Breast epithelium (tissue), 4 donors: ENCODE measurements around the gene DCUN1D3. TPM values are rescaled to one million over a fixed set of nuclear protein-coding genes. Genes with fewer than 3 reads are reported as not detected.

Experiments
- DNase-seq, 2 donors: peaks; one replicate each; pipeline ENCODE4 v3.0.0-alpha.2; 2019; ENCODE audit warnings: low spot score in 2 of 2
- H3K27ac ChIP-seq, 2 donors: fragments of 200-600 bp; sonication (generic) in 1 of 2; one replicate each; pipeline ENCODE4 v1.5.1; 2016 to 2019; ENCODE audit warnings: mild to moderate bottlenecking in 1 of 2
- H3K27me3 ChIP-seq, 2 donors: fragments of 200-600 bp; sonication (generic) in 1 of 2; one replicate each; pipeline versions ENCODE4 v1.5.1 to v1.6.0; 2017 to 2019; ENCODE audit warnings: control low read depth in 1 of 2, mild to moderate bottlenecking in 1 of 2
- H3K36me3 ChIP-seq: fragments of 200-600 bp; one replicate; pipeline ENCODE4 v1.5.1; 2019
- H3K4me1 ChIP-seq, 2 donors: fragments of 200-600 bp; sonication (generic); one replicate each; pipeline ENCODE4 v1.5.1; 2016 to 2019; ENCODE audit warnings: control low read depth in 1 of 2
- H3K4me3 ChIP-seq, 3 donors: fragments of 200-600 bp; sonication (generic); 1 replicate in 2 of 3; 2 replicates in 1 of 3; pipeline ENCODE4 v1.5.1; 2016 to 2019; ENCODE audit warnings: mild to moderate bottlenecking in 3 of 3, moderate library complexity in 2 of 3
- H3K9me3 ChIP-seq, 2 donors: fragments of 200-600 bp; sonication (generic) in 1 of 2; one replicate each; pipeline ENCODE4 v1.5.1; 2016 to 2019; ENCODE audit warnings: control low read depth in 1 of 2
- CTCF ChIP-seq, 3 donors: fragments of 450-650 bp; IDR thresholded peaks; one replicate each; pipeline ENCODE4 v1.5.1; 2016 to 2017; ENCODE audit warnings: antibody characterized with exemption in 3 of 3, mild to moderate bottlenecking in 3 of 3, moderate library complexity in 3 of 3
- POLR2A ChIP-seq: fragments of 450-650 bp; IDR thresholded peaks from one replicate; pipeline ENCODE4 v1.6.1; 2016; ENCODE audit warnings: antibody characterized with exemption, mild to moderate bottlenecking, moderate library complexity
- POLR2AphosphoS5 ChIP-seq, 3 donors: sonication (generic); formaldehyde crosslinking; IDR thresholded peaks; one replicate each; pipeline ENCODE4 v1.6.1; 2017; ENCODE audit warnings: antibody characterized with exemption in 3 of 3
- intact Hi-C: fragments of 100-400 bp; cut with DNase I; formaldehyde crosslinking; loops from one replicate; pipeline ENCODE4 v1.15.1; 2023; ENCODE audit warnings: low total_unique reads
- total RNA-seq, 3 donors: library from RNA; depleted of rRNA; stranded (reverse); fragments of >200 nt; gene quantifications; one replicate each; pipeline ENCODE4 v1.1.0, GENCODE V29; 2016

DCUN1D3 gene
- total RNA-seq, 3 donors from 2014 or later = 22.7 to 43.8 (median 26.2) TPM

DNA sequence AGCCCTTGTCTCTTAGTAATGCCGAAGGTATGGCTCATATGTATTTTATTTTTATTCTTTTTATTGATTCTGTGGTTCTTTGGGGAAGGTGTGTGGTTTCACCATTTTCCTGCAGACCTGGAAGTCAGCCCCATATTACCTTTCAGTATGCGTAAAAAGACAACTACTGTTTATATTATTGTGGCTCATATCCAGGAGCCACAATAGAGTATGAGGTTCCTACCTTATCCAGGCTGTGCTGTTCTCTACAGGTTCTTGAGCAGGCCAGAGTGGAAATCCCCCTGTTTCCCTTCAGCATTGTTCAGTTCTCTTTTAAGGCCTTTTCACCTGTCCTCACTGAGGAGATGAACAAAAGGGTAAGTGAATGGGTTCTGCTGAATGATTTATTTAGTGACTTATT is 60.7 kb downstream of the DCUN1D3 start:
- no peaks in the 10 kb centered on the region for H3K27me3 ChIP-seq
- H3K36me3 ChIP-seq = no peaks in the 10 kb centered on the region
- no peak overlapping the region for H3K4me3 ChIP-seq
- no peaks in the 10 kb centered on the region for H3K4me1 ChIP-seq
- no peak overlapping the region for H3K27ac ChIP-seq
- no peak for TF ChIP-seq POLR2AphosphoS5 (IDR thresholded peaks at IDR 0.05)
- no peak for TF ChIP-seq POLR2A
- no peak for TF ChIP-seq CTCF (IDR thresholded peaks at IDR 0.05)
- intact Hi-C loops = no loop called here
- DNase-seq = no peak
- no peaks in the 10 kb centered on the region for H3K9me3 ChIP-seq

DNA sequence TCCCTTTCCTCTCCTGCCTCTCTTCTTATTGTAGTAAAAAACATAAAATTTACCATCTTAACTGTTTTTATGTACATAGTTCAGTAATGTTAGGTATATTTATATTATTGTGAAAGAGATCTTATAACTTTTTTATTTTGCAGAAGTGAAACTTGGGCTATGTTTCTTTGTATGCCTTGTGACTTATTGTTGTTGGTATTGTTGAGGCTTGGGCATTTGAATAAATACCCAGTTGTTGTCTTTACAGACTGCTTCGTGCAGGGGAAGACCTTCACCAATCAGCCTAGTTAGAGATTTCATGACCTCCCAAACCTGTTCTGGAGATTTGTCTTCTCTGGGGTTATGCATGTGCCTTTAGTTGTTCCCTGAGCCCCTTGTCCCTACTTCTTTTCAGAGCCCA is 61.9 kb downstream of the DCUN1D3 start:
- no peak overlapping the region for H3K4me3 ChIP-seq
- no peaks in the 10 kb centered on the region for H3K9me3 ChIP-seq
- DNase-seq = no peak
- no peak overlapping the region for H3K27ac ChIP-seq
- intact Hi-C loops = no loop called here
- H3K27me3 ChIP-seq = no peaks in the 10 kb centered on the region
- H3K36me3 ChIP-seq = no peaks in the 10 kb centered on the region
- H3K4me1 ChIP-seq = no peaks in the 10 kb centered on the region
- TF ChIP-seq POLR2AphosphoS5 (IDR thresholded peaks at IDR 0.05) (no peak), POLR2A (no peak), CTCF (IDR thresholded peaks at IDR 0.05) (no peak)

DNA sequence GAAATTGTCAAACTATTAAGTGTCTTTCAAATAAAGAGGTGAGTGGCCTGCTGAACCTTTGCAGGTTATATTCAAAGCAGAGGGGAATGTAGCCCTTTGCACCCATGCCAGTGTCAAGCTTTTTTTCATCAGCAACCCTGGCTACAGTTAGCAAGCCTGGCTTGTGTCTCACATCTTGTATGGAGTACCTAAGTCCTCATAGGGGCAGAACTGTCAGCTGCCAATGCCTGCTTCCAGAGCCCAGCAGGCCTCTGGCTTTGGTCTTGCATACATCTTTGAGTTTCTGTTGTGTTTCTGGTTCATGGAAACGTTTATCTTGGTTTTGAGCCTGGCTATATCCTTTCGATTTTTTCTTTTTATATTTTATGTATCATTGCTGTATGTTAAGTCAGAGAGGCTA is 67.1 kb downstream of the DCUN1D3 start:
- Histone ChIP-seq H3K4me3 (no peak overlapping the region), H3K27me3 (no peaks in the 10 kb centered on the region), H3K9me3 (no peaks in the 10 kb centered on the region), H3K4me1 (no peaks in the 10 kb centered on the region), H3K27ac (no peak overlapping the region), H3K36me3 (no peaks in the 10 kb centered on the region)
- no peak for DNase-seq
- intact Hi-C loops = no loop called here
- TF ChIP-seq CTCF (IDR thresholded peaks at IDR 0.05) (no peak), POLR2AphosphoS5 (IDR thresholded peaks at IDR 0.05) (no peak), POLR2A (no peak)

GRCh38 chr16:20830372-20830771 is 69.8 kb downstream of the DCUN1D3 start:
- Histone ChIP-seq H3K27me3 (no peaks in the 10 kb centered on the region), H3K9me3 (no peaks in the 10 kb centered on the region)
- no peak for TF ChIP-seq POLR2A
- TF ChIP-seq CTCF (IDR thresholded peaks at IDR 0.05) = no peak
- TF ChIP-seq POLR2AphosphoS5 (IDR thresholded peaks at IDR 0.05) = no peak

GRCh38 chr16:20829536-20829935 is 70.6 kb downstream of the DCUN1D3 start:
- Histone ChIP-seq H3K27me3 (no peaks in the 10 kb centered on the region), H3K36me3 (no peaks in the 10 kb centered on the region), H3K4me1 (no peaks in the 10 kb centered on the region), H3K9me3 (no peaks in the 10 kb centered on the region), H3K27ac (no peak overlapping the region), H3K4me3 (no peak overlapping the region)
- TF ChIP-seq CTCF (IDR thresholded peaks at IDR 0.05) = no peak
- no peak for TF ChIP-seq POLR2AphosphoS5 (IDR thresholded peaks at IDR 0.05)
- no peak for TF ChIP-seq POLR2A
- intact Hi-C loops = no loop called here
- DNase-seq = no peak

More at GRCh38 chr16:20830372-20830771, 69.8 kb downstream of the DCUN1D3 start:
- DNase-seq = no peak
- Histone ChIP-seq H3K4me3 (no peak overlapping the region), H3K27ac (no peak overlapping the region), H3K4me1 (no peaks in the 10 kb centered on the region), H3K36me3 (no peaks in the 10 kb centered on the region)
- intact Hi-C loops = no loop called here
